ENCODE data around the gene ARHGEF40. TPM values are rescaled to one million over a fixed set of nuclear protein-coding genes. Genes with fewer than 3 reads are reported as not detected.

ARHGEF40 gene
- 10 to 100 TPM; 10.4 to 15.7 (median 12.9) TPM for total RNA-seq

GRCh38 chr14:21070083-21070609, at the start of gene ARHGEF40:
Gene ARHGEF40 (plus strand): TSS chr14:21070304. CDS start chr14:21070397, 93 bp downstream.
- H3K4me3 ChIP-seq, result peak within 1 kb of the TSS; percentile 68 to 83 (median 74)
- H3K36me3 ChIP-seq, result peaks cover 0 to 7% of the 10 kb centered on the region in 2 donors
- ATAC-seq, result peak; percentile 69 to 72
- H3K27ac ChIP-seq, result peak within 1 kb of the TSS; percentile 84 to 91 (median 88)
- in situ Hi-C loops (cut with MboI; ENCODE audit: low sequenced_read_pairs in 4 of 4) (loop anchor here in 1 of 4 donors (25.0 kb wide), 1 partner anchor 383 kb away; the partner anchor contains the start of genes ANG and RNASE4), intact Hi-C loops (cut with DNase I; ENCODE audit: low total_unique reads) (loop anchor here (1.0 kb wide), 1 partner anchor 34 kb away; no protein-coding TSS in a partner anchor)
- H3K27me3 ChIP-seq, result no peaks in the 10 kb centered on the region
- H3K4me1 ChIP-seq, result peaks cover 17 to 30% of the 10 kb centered on the region in 2 donors
- peak; percentile 60 to 65 for TF ChIP-seq POLR2A (IDR thresholded peaks at IDR 0.05)
- no peak for TF ChIP-seq CTCF (IDR thresholded peaks at IDR 0.05 in 4 of 5, conservative IDR thresholded peaks at IDR 0.05 in 1 of 5)
- DNase-seq, result peak in 1 of 2 donors; percentile 70
- H3K9me3 ChIP-seq, result no peaks in the 10 kb centered on the region

- no peaks in the 10 kb centered on the region for H3K27me3 ChIP-seq
- peaks cover 77 to 81% of the 10 kb centered on the region in 2 donors for H3K4me1 ChIP-seq
- H3K4me3 ChIP-seq, result peak overlapping the region in 3 of 4 donors; percentile 99
- ATAC-seq (no peak), DNase-seq (no peak)
- no peaks in the 10 kb centered on the region for H3K9me3 ChIP-seq
- TF ChIP-seq CTCF (IDR thresholded peaks at IDR 0.05 in 4 of 5, conservative IDR thresholded peaks at IDR 0.05 in 1 of 5) (no peak), POLR2A (IDR thresholded peaks at IDR 0.05) (no peak)
- peaks cover 0 to 74% of the 10 kb centered on the region in 2 donors for H3K36me3 ChIP-seq
- peak overlapping the region; percentile 97 to 100 (median 100) for H3K27ac ChIP-seq
- intact Hi-C loops (cut with DNase I; ENCODE audit: low total_unique reads) (no loop called here), in situ Hi-C loops (cut with MboI; ENCODE audit: low sequenced_read_pairs in 4 of 4) (no loop called here)
Measured at GRCh38 chr14:21020977-21021545, 49.0 kb upstream of the ARHGEF40 start.

- no peaks in the 10 kb centered on the region for H3K27me3 ChIP-seq
- DNase-seq, result no peak
- TF ChIP-seq POLR2A (IDR thresholded peaks at IDR 0.05) (no peak), CTCF (IDR thresholded peaks at IDR 0.05 in 4 of 5, conservative IDR thresholded peaks at IDR 0.05 in 1 of 5) (no peak)
- H3K4me3 ChIP-seq, result peak overlapping the region; percentile 95 to 99 (median 99)
- intact Hi-C loops (cut with DNase I; ENCODE audit: low total_unique reads), result no loop called here
- H3K4me1 ChIP-seq, result peaks cover 77 to 81% of the 10 kb centered on the region in 2 donors
- ATAC-seq, result no peak
- H3K9me3 ChIP-seq, result no peaks in the 10 kb centered on the region
- H3K36me3 ChIP-seq, result peaks cover 0 to 58% of the 10 kb centered on the region in 2 donors
- H3K27ac ChIP-seq, result peak overlapping the region; percentile 97 to 100 (median 100)
- in situ Hi-C loops (cut with MboI; ENCODE audit: low sequenced_read_pairs in 4 of 4), result no loop called here
Measured at GRCh38 chr14:21022686-21023085, 47.4 kb upstream of the ARHGEF40 start.

GRCh38 chr14:21023174-21023573, 46.9 kb upstream of the ARHGEF40 start:
- TF ChIP-seq POLR2A (IDR thresholded peaks at IDR 0.05) (no peak), CTCF (IDR thresholded peaks at IDR 0.05 in 4 of 5, conservative IDR thresholded peaks at IDR 0.05 in 1 of 5) (no peak)
- peak overlapping the region; percentile 95 to 99 (median 99) for H3K4me3 ChIP-seq
- intact Hi-C loops (cut with DNase I; ENCODE audit: low total_unique reads), result no loop called here
- H3K36me3 ChIP-seq, result peaks cover 0 to 53% of the 10 kb centered on the region in 2 donors
- H3K4me1 ChIP-seq, result peaks cover 77 to 80% of the 10 kb centered on the region in 2 donors
- no peaks in the 10 kb centered on the region for H3K27me3 ChIP-seq
- in situ Hi-C loops (cut with MboI; ENCODE audit: low sequenced_read_pairs in 4 of 4), result no loop called here
- no peak for ATAC-seq
- H3K27ac ChIP-seq, result peak overlapping the region; percentile 97 to 100 (median 100)
- DNase-seq, result peak in 1 of 2 donors; percentile 49
- H3K9me3 ChIP-seq, result no peaks in the 10 kb centered on the region
